ENCODE results near the gene CTNNA1.

Gene CTNNA1

GRCh38 chr5:138722544-138723177 is 30.6 kb upstream of the CTNNA1 start:
- TF ChIP-seq ZNF565 (CRISPR knock-in tag; conservative IDR thresholded peaks at IDR 0.05; ENCODE audit: low read depth) (no peak), BACH2 (CRISPR knock-in tag; IDR thresholded peaks at IDR 0.05; ENCODE audit: borderline replicate concordance) (no peak), CSDC2 (CRISPR knock-in tag; IDR thresholded peaks at IDR 0.05) (no peak), ZNF70 (CRISPR knock-in tag; IDR thresholded peaks at IDR 0.05) (no peak), SNAI2 (CRISPR knock-in tag; IDR thresholded peaks at IDR 0.05) (no peak), ISL1 (CRISPR knock-in tag; IDR thresholded peaks at IDR 0.05) (no peak), TCF4 (CRISPR knock-in tag; IDR thresholded peaks at IDR 0.05; ENCODE audit: borderline replicate concordance) (no peak), PPARA (CRISPR knock-in tag; IDR thresholded peaks at IDR 0.05; ENCODE audit: borderline replicate concordance) (no peak), OSR1 (CRISPR knock-in tag; IDR thresholded peaks at IDR 0.05) (no peak), ZFP30 (CRISPR knock-in tag; IDR thresholded peaks at IDR 0.05) (no peak), ESRRG (CRISPR knock-in tag; IDR thresholded peaks at IDR 0.05) (no peak), ZFP3 (CRISPR knock-in tag; IDR thresholded peaks at IDR 0.05) (no peak), TOX (CRISPR knock-in tag; IDR thresholded peaks at IDR 0.05; ENCODE audit: borderline replicate concordance) (no peak), ARNTL (CRISPR knock-in tag; IDR thresholded peaks at IDR 0.05; ENCODE audit: borderline replicate concordance, low read depth) (no peak)
- TF ChIP-seq, protein P1, sequence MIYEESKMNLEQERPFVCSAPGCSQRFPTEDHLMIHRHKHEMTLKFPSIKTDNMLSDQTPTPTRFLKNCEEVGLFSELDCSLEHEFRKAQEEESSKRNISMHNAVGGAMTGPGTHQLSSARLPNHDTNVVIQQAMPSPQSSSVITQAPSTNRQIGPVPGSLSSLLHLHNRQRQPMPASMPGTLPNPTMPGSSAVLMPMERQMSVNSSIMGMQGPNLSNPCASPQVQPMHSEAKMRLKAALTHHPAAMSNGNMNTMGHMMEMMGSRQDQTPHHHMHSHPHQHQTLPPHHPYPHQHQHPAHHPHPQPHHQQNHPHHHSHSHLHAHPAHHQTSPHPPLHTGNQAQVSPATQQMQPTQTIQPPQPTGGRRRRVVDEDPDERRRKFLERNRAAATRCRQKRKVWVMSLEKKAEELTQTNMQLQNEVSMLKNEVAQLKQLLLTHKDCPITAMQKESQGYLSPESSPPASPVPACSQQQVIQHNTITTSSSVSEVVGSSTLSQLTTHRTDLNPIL (CRISPR knock-in tag; IDR thresholded peaks at IDR 0.05; ENCODE audit: low read depth): no peak
- TF ChIP-seq, protein P2, sequence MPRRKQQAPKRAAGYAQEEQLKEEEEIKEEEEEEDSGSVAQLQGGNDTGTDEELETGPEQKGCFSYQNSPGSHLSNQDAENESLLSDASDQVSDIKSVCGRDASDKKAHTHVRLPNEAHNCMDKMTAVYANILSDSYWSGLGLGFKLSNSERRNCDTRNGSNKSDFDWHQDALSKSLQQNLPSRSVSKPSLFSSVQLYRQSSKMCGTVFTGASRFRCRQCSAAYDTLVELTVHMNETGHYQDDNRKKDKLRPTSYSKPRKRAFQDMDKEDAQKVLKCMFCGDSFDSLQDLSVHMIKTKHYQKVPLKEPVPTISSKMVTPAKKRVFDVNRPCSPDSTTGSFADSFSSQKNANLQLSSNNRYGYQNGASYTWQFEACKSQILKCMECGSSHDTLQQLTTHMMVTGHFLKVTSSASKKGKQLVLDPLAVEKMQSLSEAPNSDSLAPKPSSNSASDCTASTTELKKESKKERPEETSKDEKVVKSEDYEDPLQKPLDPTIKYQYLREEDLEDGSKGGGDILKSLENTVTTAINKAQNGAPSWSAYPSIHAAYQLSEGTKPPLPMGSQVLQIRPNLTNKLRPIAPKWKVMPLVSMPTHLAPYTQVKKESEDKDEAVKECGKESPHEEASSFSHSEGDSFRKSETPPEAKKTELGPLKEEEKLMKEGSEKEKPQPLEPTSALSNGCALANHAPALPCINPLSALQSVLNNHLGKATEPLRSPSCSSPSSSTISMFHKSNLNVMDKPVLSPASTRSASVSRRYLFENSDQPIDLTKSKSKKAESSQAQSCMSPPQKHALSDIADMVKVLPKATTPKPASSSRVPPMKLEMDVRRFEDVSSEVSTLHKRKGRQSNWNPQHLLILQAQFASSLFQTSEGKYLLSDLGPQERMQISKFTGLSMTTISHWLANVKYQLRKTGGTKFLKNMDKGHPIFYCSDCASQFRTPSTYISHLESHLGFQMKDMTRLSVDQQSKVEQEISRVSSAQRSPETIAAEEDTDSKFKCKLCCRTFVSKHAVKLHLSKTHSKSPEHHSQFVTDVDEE (CRISPR knock-in tag; IDR thresholded peaks at IDR 0.05): no peak
- TF ChIP-seq, protein P3, sequence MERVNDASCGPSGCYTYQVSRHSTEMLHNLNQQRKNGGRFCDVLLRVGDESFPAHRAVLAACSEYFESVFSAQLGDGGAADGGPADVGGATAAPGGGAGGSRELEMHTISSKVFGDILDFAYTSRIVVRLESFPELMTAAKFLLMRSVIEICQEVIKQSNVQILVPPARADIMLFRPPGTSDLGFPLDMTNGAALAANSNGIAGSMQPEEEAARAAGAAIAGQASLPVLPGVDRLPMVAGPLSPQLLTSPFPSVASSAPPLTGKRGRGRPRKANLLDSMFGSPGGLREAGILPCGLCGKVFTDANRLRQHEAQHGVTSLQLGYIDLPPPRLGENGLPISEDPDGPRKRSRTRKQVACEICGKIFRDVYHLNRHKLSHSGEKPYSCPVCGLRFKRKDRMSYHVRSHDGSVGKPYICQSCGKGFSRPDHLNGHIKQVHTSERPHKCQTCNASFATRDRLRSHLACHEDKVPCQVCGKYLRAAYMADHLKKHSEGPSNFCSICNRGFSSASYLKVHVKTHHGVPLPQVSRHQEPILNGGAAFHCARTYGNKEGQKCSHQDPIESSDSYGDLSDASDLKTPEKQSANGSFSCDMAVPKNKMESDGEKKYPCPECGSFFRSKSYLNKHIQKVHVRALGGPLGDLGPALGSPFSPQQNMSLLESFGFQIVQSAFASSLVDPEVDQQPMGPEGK (CRISPR knock-in tag; IDR thresholded peaks at IDR 0.05; ENCODE audit: borderline replicate concordance): no peak
- no peak for ATAC-seq

DNA sequence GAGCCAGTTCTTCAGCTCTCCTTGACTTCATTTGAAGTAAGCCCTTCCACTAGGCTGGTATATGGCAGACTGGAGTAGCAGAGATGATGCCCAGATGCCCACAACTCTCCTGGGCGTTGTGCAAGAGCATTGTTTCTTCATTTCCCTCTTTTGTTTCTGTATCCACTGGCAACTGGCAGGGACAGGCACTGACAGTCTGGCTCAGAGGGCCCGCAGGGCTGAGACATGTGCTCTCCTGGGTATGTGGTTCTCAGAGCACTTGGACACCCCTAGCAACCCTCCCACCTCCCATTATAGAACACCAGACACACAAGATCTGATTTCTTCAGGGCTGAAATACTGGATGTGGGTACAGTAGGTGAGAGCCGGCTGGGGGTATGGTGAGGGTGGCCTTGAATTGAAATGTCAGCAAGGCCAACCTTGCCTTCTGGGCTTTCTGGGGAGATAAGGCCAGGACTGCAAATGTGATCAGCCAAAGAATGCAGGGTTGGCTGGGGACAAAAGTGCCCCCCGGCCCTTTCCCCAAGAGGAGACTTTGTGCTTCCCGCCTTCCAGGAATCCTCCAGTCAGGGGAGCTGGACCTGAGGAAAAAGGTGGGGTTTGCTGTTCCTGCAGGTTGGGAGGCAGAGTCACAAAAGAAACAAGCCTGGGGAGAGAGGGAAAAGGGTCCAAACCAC is 28.6 kb upstream of the CTNNA1 start:
- TF ChIP-seq, protein P1 (CRISPR knock-in tag; IDR thresholded peaks at IDR 0.05; ENCODE audit: low read depth): no peak
- TF ChIP-seq, protein P2 (CRISPR knock-in tag; IDR thresholded peaks at IDR 0.05): no peak
- TF ChIP-seq TCF4 (CRISPR knock-in tag; IDR thresholded peaks at IDR 0.05; ENCODE audit: borderline replicate concordance): no peak
- TF ChIP-seq GLIS3 (CRISPR knock-in tag; IDR thresholded peaks at IDR 0.05): no peak
- TF ChIP-seq ARNTL (CRISPR knock-in tag; IDR thresholded peaks at IDR 0.05; ENCODE audit: borderline replicate concordance, low read depth): no peak
- no peak for TF ChIP-seq OSR1 (CRISPR knock-in tag; IDR thresholded peaks at IDR 0.05)
- TF ChIP-seq ZNF8 (CRISPR knock-in tag; IDR thresholded peaks at IDR 0.05): no peak
- no peak for TF ChIP-seq BACH2 (CRISPR knock-in tag; IDR thresholded peaks at IDR 0.05; ENCODE audit: borderline replicate concordance)
- TF ChIP-seq ZC3H10 (CRISPR knock-in tag; IDR thresholded peaks at IDR 0.05): no peak
- TF ChIP-seq, protein P3 (CRISPR knock-in tag; IDR thresholded peaks at IDR 0.05; ENCODE audit: borderline replicate concordance): no peak
- TF ChIP-seq SNAI2 (CRISPR knock-in tag; IDR thresholded peaks at IDR 0.05): no peak
- ATAC-seq: peak; percentile 48

Data from SK-N-SH treated with all-trans-retinoic acid at 6 μM for 48 hours (cell line).